ENCODE data around the gene PRELID1. TPM values are rescaled to one million over a fixed set of nuclear protein-coding genes. Genes with fewer than 3 reads are reported as not detected.

The PRELID1 gene
- total and polyA plus RNA-seq, 10 of the 15 experiments (the other 5 are each of a cell fraction or from before 2014, with no cell fraction given) = 30.9 to 584 (median 254) TPM

- Histone ChIP-seq H3K36me3 (ENCODE audit: control insufficient read depth in 2 of 2, insufficient read depth in 2 of 2, low read length in 1 of 2) (peaks cover 0 to 6% of the 10 kb centered on the region in 2 experiments; a peak in 3 of 4 replicates), H3K4me2 (ENCODE audit: control insufficient read depth, insufficient read depth) (peak within 1 kb of the TSS; percentile 96), H3K27ac (ENCODE audit: control insufficient read depth, insufficient read depth) (peak within 1 kb of the TSS; percentile 92), H3K27me3 (replicated peaks in 1 of 2; ENCODE audit: control insufficient read depth in 2 of 2, insufficient read depth in 2 of 2, low read length in 1 of 2) (no peaks in the 10 kb centered on the region), H3K79me2 (ENCODE audit: control insufficient read depth, insufficient read depth, low read length) (peaks cover 4% of the 10 kb centered on the region), H2AFZ (ENCODE audit: control insufficient read depth, low read depth, low read length) (peak within 1 kb of the TSS; percentile 66), H3K4me3 (peak within 1 kb of the TSS; percentile 93), H4K20me1 (ENCODE audit: control insufficient read depth, insufficient read depth) (no peaks in the 10 kb centered on the region), H3K9ac (ENCODE audit: control insufficient read depth, insufficient read depth, low read length) (peak within 1 kb of the TSS; percentile 89), H3K9me3 (replicated peaks; ENCODE audit: control insufficient read depth, insufficient read depth, low read length) (no peaks in the 10 kb centered on the region), H3K4me1 (ENCODE audit: control insufficient read depth, insufficient read depth, low read length) (peaks cover 17% of the 10 kb centered on the region)
- POLR2A ChIA-PET = interaction anchor here (0.6 to 2.3 kb wide), 9 partner anchors 8 to 281 kb away, joined by 3 to 7 read pairs (median 3); partner anchors contain the start of genes DOK3, PRELID1, RAB24 and RGS14
- 1% methylated on average over 68 of the region's 78 CpGs for WGBS (ENCODE audit: insufficient coverage, insufficient replicate concordance, low lambda C conversion rate, missing lambda C conversion rate)
- FAIRE-seq = peak; percentile 93
- no TSS peak for BruUV-seq (replicated peaks)
- DNase-seq (ENCODE audit: low read depth, low spot score) = peak; percentile 76
- SMC1A ChIA-PET (ENCODE audit: uncharacterized antibody, unreplicated experiment) = interaction anchor here (1.1 to 4.9 kb wide), 6 partner anchors 11 to 78 kb away, joined by 3 to 26 read pairs (median 4); no protein-coding TSS in a partner anchor
- peak; percentile 89 for ATAC-seq
- CTCF ChIA-PET = interaction anchor here (0.5 to 3.5 kb wide), 18 partner anchors 11 to 240 kb away, joined by 3 to 13 read pairs (median 5); no protein-coding TSS in a partner anchor
- intact Hi-C loops (cut with micrococcal nuclease; ENCODE audit: unreplicated experiment) (loop anchor here (5.0 kb wide), 2 partner anchors 50 to 190 kb away; no protein-coding TSS in a partner anchor), in situ Hi-C loops (cut with MboI) (no loop called here)
- RAD21 ChIA-PET (ENCODE audit: unreplicated experiment) = interaction anchor here (0.9 to 2.3 kb wide), 12 partner anchors 10 to 665 kb away, joined by 3 to 12 read pairs (median 3); partner anchors contain the start of genes LMAN2 and TSPAN17
- TF ChIP-seq SMARCA5 (IDR thresholded peaks at IDR 0.05) = peak; percentile 58; the same call in 1 of the 2 replicates
- TF ChIP-seq RFX5 (IDR thresholded peaks at IDR 0.05; ENCODE audit: low read depth, low read length) = no peak
- no peak; the same call in 1 of the 2 replicates for TF ChIP-seq ATF7 (IDR thresholded peaks at IDR 0.05; ENCODE audit: low read depth)
- TF ChIP-seq ZZZ3 (IDR thresholded peaks at IDR 0.05; ENCODE audit: control insufficient read depth, insufficient read length, low read depth) = no peak
- 0 out of 2 replicates have a peak, but pooled peaks have one; percentile 37 for TF ChIP-seq POLR2AphosphoS2 (IDR thresholded peaks at IDR 0.05; ENCODE audit: low read depth, low read length)
- peak; percentile 35; the same call in 1 of the 2 replicates for TF ChIP-seq RB1 (IDR thresholded peaks at IDR 0.05; ENCODE audit: borderline replicate concordance)
- TF ChIP-seq ZBTB11 (CRISPR knock-in tag; IDR thresholded peaks at IDR 0.05) = no peak
- TF ChIP-seq SREBF2 (IDR thresholded peaks at IDR 0.05; ENCODE audit: low read length) = no peak
- TF ChIP-seq POLR2AphosphoS5 (IDR thresholded peaks at IDR 0.05; ENCODE audit: low read length) = peak; percentile 19; the same call in 1 of the 2 replicates
- TF ChIP-seq FOXK2 (IDR thresholded peaks at IDR 0.05) = peak; percentile 87
- no peak for TF ChIP-seq BRCA1 (IDR thresholded peaks at IDR 0.05; ENCODE audit: low read depth, low read length)
- peak; percentile 81 for TF ChIP-seq CREB1 (IDR thresholded peaks at IDR 0.05; ENCODE audit: low read depth)
- TF ChIP-seq NR2F1 (conservative IDR thresholded peaks at IDR 0.05) = no peak
- TF ChIP-seq ESRRA (IDR thresholded peaks at IDR 0.05; ENCODE audit: low read length) = no peak
- peak; percentile 93 for TF ChIP-seq E2F4 (IDR thresholded peaks at IDR 0.05; ENCODE audit: low read depth, low read length)
- peak; percentile 5; the same call in 1 of the 2 replicates for TF ChIP-seq HCFC1 (IDR thresholded peaks at IDR 0.05; ENCODE audit: low read length)
- no peak for TF ChIP-seq KLF5 (IDR thresholded peaks at IDR 0.05; ENCODE audit: partially characterized antibody)
Observed at GRCh38 chr5:177311723-177312648, 8.4 kb downstream of the PRELID1 start, which contains the start of gene MXD3. TSS of gene MXD3 (minus strand) at chr5:177311898. CDS start at chr5:177311830, 68 bp downstream.
